Upper lobe of right lung (tissue), 1 donor: ENCODE results near the gene PPARA. TPM values are rescaled to one million over a fixed set of nuclear protein-coding genes. Genes with fewer than 3 reads are reported as not detected.

ENCODE experiments used
- ATAC-seq: fragments of 200-7000 bp; cut with Tn5 transposase; one replicate; pipeline ENCODE4 v1.9.1; 2020; ENCODE audit warnings: mild to moderate bottlenecking, moderate library complexity
- DNase-seq: peaks from one replicate; pipeline ENCODE4 v3.0.0-alpha.2; 2020
- H3K27ac ChIP-seq: fragments of 200-600 bp; one replicate; pipeline ENCODE4 v1.8.0; 2022
- H3K27me3 ChIP-seq: fragments of 200-600 bp; one replicate; pipeline ENCODE4 v1.8.0; 2022; ENCODE audit warnings: mild to moderate bottlenecking
- H3K36me3 ChIP-seq: fragments of 200-600 bp; one replicate; pipeline ENCODE4 v1.8.0; 2022
- H3K4me1 ChIP-seq: fragments of 200-600 bp; one replicate; pipeline ENCODE4 v1.8.0; 2022
- H3K4me3 ChIP-seq: fragments of 200-600 bp; one replicate; pipeline ENCODE4 v1.8.0; 2022; ENCODE audit warnings: mild to moderate bottlenecking
- H3K9me3 ChIP-seq: fragments of 200-600 bp; one replicate; pipeline ENCODE4 v1.8.0; 2022
- intact Hi-C: fragments of 100-400 bp; cut with DNase I; formaldehyde crosslinking; loops from one replicate; pipeline ENCODE4 v1.11.0; 2022
- total RNA-seq: library from RNA; stranded (reverse); fragmentation: NEBNext Ultra II Directional; extraction: Animal tissue kit (Norgen Biotek cat#: 25700); gene quantifications from one replicate; pipeline ENCODE4 v1.2.1, GENCODE V29; 2021
- TF ChIP-seq, protein P1 (sequence below): fragments of 200-600 bp; IDR thresholded peaks from one replicate; pipeline ENCODE4 v1.8.0; 2022; ENCODE audit warnings: antibody characterized with exemption
- donor health status: DM: no; HTN: yes; CAD: no; lungs with severe emphysema.

Gene PPARA
- total RNA-seq, 1 donor from 2014 or later: 18.4 TPM

DNA sequence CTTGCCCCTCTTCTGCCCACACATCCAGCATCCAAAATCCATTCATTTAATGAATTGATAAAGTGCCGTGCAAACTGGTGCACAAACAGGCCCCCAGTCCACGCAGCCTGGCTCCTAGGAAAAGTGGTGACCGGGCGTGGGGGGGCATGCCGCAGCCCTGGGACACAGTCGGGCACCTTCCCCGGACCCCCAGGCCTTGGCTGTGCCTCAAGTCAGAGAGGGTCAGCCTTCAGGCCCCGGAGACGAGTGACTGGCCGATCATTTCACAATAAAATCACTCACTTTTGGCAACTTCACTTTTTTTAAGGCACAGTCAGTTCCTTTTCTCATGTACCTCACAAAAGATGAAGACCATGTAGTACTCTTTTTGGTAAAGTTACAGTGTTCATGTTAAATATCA, 91.8 kb downstream of the PPARA start:
- ATAC-seq: no peak
- no peak for DNase-seq
- no peak overlapping the region for H3K27ac ChIP-seq
- H3K4me1 ChIP-seq: no peaks in the 10 kb centered on the region
- no peak overlapping the region for H3K4me3 ChIP-seq
- no peaks in the 10 kb centered on the region for H3K27me3 ChIP-seq
- intact Hi-C loops: no loop called here
- no peaks in the 10 kb centered on the region for H3K9me3 ChIP-seq
- TF ChIP-seq, protein P1, sequence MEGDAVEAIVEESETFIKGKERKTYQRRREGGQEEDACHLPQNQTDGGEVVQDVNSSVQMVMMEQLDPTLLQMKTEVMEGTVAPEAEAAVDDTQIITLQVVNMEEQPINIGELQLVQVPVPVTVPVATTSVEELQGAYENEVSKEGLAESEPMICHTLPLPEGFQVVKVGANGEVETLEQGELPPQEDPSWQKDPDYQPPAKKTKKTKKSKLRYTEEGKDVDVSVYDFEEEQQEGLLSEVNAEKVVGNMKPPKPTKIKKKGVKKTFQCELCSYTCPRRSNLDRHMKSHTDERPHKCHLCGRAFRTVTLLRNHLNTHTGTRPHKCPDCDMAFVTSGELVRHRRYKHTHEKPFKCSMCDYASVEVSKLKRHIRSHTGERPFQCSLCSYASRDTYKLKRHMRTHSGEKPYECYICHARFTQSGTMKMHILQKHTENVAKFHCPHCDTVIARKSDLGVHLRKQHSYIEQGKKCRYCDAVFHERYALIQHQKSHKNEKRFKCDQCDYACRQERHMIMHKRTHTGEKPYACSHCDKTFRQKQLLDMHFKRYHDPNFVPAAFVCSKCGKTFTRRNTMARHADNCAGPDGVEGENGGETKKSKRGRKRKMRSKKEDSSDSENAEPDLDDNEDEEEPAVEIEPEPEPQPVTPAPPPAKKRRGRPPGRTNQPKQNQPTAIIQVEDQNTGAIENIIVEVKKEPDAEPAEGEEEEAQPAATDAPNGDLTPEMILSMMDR: no peak
- peaks cover 17% of the 10 kb centered on the region for H3K36me3 ChIP-seq

DNA sequence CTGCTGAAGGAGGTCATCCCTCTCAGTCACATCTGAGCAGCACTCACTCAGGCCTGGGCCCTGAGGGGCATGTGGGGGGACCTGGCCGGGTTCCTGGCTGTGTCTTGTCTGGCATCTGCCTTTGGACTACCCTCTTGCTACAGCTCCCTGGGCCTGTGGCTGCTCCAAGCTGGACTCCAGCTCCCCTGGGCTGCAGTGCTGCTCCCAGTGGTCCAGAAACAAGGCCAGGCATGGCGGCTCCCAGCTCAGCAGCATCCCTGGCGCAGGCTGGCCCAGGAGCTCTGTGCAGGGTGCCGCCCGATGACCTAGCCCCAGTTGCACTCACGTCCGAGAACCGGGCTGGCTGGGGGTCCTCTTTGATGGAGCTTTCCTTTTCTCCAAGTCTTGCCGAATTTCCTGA, 94.4 kb downstream of the PPARA start:
- TF ChIP-seq, protein P1: no peak
- no peaks in the 10 kb centered on the region for H3K36me3 ChIP-seq
- no peak overlapping the region for H3K4me3 ChIP-seq
- peaks cover 5% of the 10 kb centered on the region for H3K4me1 ChIP-seq
- ATAC-seq (no peak), DNase-seq (no peak)
- intact Hi-C loops: no loop called here
- no peaks in the 10 kb centered on the region for H3K27me3 ChIP-seq
- H3K9me3 ChIP-seq: no peaks in the 10 kb centered on the region
- no peak overlapping the region for H3K27ac ChIP-seq

DNA sequence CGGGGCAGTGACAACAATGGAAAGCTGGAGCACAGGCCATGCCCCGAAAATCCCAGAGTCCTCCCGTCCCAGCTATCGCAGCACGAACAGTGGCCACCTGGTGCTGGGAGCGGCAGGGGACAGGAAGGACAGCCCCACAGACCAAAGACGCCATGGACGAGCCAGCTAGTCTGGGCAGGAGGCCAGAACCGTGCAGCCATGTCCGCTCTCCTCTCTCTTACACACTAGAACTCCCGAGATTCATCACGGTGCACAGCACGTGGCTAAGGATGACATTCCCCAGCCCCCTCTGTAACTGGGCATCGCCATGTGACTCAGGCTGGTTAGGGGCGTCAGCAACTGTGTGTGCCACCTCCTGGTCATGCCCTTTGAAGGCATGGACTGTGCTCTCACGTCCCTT, 95.2 kb downstream of the PPARA start:
- DNase-seq (no peak), ATAC-seq (no peak)
- Histone ChIP-seq H3K27ac (no peak overlapping the region), H3K27me3 (no peaks in the 10 kb centered on the region), H3K36me3 (no peaks in the 10 kb centered on the region), H3K4me1 (peaks cover 5% of the 10 kb centered on the region), H3K9me3 (no peaks in the 10 kb centered on the region), H3K4me3 (no peak overlapping the region)
- TF ChIP-seq, protein P1: no peak
- intact Hi-C loops: no loop called here

DNA sequence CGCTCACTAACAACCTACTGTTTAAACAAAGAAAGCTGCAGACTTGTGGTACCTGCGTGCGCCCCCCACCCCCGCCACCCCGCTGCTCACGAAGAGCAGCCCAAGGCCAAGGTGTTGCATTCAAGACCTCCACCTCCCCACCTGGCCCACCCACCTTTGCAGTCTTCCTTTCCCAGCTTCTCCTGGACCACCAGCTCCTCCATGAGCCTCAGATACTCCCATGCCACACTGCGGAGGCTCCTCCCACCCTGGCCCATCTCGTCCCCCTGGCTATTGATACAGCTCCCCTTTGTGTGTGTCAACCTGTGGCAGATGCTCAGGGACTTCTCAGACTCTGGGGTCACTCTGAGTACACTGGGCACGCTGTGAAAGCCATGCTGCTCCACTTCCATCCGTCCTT, 95.9 kb downstream of the PPARA start:
- DNase-seq: no peak

DNA sequence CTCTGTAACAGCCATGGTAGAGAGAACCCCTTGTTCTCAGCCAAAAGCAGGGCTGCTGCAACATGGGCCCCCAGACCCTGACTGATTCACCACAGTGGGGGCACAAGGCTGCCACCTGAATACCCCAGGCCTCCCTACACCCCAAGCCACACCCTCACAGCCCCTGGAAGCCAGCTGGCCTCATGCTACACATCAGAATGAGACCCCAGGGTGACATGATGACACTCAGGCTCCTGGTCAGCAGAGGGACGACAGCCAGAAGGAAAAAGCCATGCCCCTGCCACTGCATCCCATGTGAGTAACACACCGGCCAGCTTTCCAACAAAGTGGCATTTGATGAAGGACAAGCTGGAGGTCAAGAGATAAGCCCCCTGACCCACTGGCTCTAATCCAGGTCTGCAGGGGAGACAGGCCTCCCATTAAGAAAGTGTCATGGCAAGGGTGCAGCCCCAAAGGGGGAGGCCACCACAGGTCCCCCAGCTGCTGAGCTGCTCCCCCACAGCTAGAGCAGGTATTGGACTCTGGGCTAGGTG, 97.2 kb downstream of the PPARA start:
- Histone ChIP-seq H3K9me3 (no peaks in the 10 kb centered on the region), H3K27ac (no peak overlapping the region), H3K36me3 (no peaks in the 10 kb centered on the region), H3K4me3 (no peak overlapping the region), H3K27me3 (no peaks in the 10 kb centered on the region), H3K4me1 (peaks cover 16% of the 10 kb centered on the region)
- TF ChIP-seq, protein P1: no peak
- DNase-seq (no peak), ATAC-seq (no peak)
- intact Hi-C loops: no loop called here

More for the DNA sequence above, 95.9 kb downstream of the PPARA start:
- no peak for ATAC-seq
- Histone ChIP-seq H3K27ac (no peak overlapping the region), H3K9me3 (no peaks in the 10 kb centered on the region), H3K4me1 (peaks cover 10% of the 10 kb centered on the region), H3K36me3 (no peaks in the 10 kb centered on the region), H3K27me3 (no peaks in the 10 kb centered on the region), H3K4me3 (no peak overlapping the region)
- intact Hi-C loops: no loop called here
- TF ChIP-seq, protein P1: no peak
